HG02973 (cell line): ENCODE measurements around the gene PLEKHA1.

Experiments used
- ATAC-seq: cut with Tn5 transposase; IDR thresholded peaks from one replicate; pipeline ENCODE4 v1.9.1; 2021; ENCODE audit warnings: moderate library complexity; ENCODE audit not compliant: unreplicated experiment

PLEKHA1 gene

DNA sequence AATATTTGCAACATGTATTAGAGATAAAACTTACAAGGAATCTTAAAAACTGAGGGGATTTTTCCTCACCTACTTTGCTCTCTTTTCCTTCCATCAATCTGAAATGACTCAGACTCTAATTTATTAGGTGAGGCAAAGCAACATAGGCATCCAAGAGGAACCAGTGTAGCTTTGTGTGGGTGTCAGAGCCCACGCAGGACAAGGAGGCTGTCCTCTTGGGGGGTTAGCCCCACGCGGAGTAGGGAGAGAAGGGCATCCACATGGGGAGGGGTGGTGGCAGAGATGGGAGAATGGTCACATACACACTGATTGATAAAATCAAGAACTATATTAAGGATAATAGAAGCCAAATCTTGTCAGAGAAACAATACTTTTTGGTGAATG, 46.1 kb downstream of the PLEKHA1 start:
- no peak for ATAC-seq

DNA sequence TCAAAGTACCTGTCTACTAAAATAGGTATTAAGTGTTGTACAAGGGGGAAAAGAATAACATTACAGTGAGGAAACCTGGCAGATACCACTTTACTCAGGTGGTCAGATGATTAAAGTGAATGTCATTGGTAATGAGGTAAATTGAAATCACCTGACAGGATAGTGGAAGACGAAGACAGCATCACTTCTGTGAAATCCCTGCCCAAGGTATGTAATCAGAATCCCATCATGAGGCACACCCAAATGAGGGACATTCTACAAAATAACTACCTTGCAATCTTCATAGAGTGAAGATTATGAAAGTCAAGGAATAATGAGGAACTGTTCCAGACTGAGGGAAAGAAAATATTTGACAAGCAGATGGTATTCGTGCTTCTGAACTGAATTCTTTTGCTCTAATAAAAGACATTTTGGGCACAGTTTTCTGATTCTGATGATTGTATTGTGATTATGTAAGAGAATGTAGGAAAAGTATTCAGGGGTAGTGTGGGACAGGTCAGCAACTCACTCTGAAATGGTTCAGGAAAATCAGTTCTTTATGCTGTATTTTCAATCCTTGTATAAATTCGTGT, 46.6 kb downstream of the PLEKHA1 start:
- ATAC-seq, result no peak

DNA sequence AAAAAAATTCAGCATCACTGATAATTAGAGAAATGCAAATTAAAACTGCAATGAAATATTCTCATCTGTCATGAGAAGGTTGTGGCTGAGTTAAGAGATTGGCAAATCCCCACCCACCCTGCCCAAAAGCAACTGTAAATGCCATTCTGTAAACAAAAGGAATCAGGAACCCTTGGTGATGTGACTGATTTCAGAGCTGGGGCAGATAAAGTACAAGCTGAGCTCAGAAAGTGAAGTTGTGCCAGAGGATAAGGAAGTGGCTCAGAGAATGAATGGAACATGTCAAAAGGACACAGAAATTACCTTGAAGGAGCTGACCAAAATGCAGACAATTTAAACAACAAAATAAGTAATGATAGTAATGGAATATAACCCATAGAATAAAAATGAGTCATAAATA, 47.2 kb downstream of the PLEKHA1 start:
- ATAC-seq, result no peak

DNA sequence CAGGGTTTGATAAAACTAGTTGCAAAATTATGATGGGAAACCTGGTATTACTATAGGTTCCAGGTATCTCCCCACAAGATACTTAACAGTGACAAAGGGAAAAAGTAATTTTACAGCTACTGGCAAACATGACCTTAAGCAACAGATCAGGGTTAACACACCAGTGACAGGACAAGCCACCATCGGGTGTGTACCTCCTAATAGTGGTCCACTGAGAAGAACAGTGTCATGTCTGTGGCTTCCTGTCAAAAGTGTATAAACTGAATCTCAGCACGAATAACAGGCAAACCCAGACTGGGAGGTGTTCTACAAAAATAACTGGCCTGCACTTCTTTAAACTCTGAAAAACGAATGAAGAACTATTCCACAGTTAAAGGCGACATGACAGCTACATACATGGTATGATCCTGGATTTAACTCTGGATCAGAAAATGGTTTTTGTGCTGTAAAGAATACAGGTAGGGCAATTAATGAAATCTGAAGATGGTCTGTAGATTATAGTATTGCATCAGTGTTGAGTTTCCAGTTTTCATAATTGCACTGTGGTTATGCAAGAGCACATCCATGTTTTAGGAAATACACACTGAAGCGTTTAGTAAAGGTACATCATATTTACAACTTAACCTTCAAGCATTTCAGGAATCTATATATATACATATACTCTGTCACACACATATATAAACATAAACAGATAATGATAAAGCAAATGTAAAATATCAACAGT, 47.9 kb downstream of the PLEKHA1 start:
- no peak for ATAC-seq

DNA sequence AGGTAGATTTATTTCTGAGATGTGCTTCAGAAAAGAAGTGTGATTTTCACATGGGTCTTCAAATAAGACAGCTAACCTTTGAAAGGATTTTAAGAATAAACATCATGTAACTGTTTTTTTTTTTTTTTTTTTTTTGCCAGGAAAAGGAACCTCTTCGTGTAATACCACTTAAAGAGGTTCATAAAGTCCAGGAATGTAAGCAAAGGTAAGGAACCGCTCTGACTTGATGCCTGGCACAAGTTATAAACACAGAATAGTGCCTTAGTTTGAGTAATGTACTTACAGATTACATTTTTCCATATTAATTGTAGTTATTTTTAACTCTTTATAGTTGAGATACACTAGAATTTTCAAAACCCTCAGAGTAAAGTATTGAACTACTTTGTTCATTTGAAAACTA, 49.6 kb downstream of the PLEKHA1 start:
- ATAC-seq, result no peak

DNA sequence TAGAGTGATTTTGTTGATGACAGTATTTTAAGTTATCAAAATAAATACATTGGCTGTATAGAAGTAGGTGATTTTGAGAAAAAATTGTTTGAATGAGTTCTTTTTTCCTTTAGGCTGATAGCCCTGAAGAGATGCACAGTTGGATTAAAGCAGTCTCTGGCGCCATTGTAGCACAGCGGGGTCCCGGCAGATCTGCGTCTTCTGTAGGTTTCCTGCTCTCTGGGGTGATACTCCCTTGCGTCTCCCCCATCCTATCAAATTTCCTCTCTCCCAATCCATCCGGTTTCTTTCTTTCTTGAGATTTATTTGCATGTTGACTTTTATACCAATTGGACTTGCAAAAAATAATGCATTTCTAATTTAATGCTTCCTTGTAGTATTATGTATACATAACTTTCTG, 52.3 kb downstream of the PLEKHA1 start:
- no peak for ATAC-seq

DNA sequence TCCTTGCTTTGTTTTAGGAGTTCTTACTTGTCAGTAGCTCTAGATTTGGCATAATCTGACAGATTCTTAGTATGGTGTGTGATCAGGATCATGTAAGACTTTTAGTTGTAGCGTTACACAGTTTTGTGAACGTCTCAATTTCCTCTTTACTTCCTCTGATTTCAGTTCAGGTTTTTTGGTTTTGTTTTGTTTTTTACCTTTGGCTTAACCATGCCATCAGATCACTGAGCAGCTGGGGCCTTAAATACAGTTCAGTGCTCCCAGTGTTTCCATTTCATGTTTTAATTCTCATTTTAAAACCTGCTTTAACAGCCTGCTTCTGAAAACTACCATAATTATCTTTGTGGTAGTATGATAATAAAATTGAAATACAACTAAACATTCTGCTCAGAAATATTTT, 52.8 kb downstream of the PLEKHA1 start:
- no peak for ATAC-seq

DNA sequence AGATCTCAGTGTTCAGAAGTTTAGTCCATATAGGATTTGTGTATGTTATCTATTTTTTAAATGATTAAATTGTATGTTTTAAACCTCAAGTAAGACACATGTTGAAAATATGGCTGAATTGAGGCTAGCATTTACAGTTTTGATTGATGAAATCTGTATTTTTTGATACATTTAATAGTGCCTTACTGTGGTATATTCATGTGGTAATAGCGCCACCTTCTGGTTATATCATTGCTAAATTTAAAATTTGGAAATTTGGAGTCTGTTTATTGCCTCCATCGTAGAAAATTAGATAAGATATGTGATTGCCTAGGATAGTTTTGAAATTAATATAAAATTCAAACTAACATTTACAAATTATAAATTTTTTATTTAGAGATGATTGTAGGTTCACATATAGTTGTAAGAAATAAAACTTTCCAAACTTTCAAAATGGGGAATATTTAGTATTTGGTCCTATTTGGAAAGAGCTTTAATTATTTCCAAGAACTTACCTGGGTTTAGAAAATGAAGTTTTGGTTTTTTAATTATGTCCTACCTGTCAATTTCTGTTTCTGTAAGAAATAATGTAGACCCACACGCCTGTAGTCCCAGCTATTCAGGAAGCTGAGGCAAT, 60.8 kb downstream of the PLEKHA1 start:
- ATAC-seq, result no peak

DNA sequence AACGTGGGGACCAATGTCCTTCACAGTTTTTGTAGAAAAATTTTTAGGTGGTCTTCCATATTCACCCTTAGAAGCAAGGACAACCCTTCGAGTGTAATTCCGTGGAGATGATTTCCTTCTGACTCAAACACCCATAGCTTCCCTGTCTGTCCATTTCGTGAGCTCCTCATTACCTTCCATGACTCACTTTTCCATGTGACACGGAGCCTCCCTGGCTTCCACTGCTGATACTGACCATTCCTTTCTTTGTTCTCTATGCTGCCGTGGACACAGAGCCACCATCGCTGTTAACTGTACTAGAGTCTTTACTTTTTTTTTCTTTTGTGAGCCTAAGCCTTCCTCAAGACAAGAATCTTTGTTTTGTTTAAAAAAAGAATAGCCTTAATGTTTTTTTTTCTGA, 67.5 kb downstream of the PLEKHA1 start:
- no peak for ATAC-seq

DNA sequence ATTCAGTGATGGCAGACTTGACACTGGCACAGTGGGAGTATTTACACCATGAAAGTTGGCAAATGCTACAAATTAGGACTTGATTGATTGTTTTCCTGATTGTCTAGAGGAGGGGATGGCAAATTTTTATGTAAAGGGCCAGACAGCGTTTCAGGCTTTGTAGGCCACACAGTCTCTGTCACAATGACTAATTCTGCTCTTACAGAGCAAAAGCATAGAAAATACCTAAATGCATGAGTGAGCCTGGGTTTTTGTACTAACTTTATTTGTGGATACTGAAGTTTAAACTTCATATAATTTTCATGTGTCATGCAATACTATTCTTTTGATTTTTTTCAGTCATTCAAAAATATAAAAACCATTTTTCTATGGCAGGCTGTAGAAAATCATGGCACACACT, 71.0 kb downstream of the PLEKHA1 start:
- no peak for ATAC-seq

DNA sequence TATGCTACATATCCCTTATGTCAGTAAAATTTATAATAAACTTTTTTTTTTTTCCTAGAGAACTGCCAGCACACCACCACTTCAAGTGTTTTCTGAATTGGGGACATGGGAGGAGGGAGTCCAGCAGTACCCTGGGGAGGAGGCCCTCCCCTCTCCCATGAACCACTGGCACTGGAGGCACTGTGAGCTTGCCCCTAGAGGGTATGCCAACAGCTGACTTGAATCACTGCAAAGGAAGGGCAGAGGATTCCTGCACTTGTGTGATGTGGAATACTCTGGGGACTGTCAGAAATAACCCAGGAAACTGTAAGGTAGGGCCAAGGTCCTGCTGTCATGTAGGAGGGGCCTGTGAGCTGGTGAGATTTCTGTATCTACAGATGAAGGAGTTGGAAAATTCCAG, 71.4 kb downstream of the PLEKHA1 start:
- ATAC-seq, result no peak

DNA sequence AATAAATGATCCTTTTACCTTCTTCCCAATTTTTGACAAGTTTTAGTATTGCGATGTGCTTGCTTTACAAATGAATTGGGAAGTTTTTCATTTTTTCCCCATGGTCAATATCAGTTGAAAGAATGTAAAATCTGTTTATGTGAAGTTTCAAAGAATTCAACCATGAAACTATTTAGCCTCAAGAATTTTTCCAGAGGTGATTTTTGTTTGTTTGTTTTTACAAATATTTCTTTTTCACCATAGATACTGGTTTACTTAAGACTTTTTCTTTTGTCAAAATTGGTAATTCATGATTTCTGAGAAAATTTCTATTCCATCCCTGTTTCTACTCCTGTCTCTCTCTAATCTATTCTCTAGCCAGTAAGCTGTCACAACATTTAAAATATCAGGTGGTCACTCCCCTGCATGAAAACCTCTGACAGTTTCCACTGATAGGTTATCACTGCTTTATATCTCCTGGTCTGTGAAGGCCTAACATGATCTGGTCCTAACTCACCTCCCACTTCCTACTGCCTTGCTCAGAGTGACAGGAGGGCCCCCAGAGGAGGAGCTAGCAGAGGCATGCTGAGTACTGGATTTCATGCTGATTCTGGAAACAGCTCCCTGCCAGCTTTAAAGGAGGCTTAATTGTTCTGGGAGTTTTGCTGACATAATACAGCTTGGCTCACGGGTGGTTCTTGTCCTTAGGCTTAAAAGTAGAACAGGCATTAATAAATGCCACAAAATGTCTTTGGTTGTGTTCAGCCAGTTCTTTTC, 72.3 kb downstream of the PLEKHA1 start:
- no peak for ATAC-seq

DNA sequence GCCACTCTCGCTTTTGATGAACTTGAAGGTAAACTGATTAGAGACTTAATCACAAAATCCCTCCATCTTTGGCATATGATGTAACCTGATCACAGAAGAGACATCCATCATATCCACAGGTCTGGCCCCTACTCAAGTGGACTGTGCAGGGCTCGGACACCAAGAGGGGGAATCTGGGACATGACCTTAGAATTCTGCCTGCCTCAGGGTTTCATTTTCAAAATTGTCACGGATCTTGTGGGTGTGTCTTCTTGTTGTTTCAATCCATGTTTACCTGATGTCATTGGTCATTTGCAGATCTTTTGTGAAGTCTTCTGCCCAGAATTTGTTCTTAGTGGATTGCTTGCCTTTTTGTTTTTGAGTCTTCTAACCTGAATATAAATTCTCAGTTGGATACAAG, 74.1 kb downstream of the PLEKHA1 start:
- ATAC-seq, result no peak

DNA sequence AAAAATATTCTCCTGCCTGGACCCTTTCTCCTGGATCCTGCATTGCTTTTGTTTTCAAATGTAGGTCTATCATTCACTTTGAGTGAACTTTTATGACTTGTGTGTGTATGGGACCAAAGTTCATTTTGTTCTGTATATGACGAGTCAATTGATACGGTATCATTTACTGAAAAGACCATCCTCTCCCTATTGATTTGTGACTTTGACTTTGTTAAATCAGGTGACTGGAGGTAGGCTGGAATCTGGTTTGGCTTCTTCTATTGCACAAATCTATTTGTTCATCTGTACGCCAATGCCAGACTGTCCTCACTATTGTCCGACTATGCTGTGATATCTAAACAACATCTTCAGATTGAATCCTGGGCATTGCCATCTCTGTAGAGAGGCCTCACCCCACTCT, 74.6 kb downstream of the PLEKHA1 start:
- no peak for ATAC-seq

DNA sequence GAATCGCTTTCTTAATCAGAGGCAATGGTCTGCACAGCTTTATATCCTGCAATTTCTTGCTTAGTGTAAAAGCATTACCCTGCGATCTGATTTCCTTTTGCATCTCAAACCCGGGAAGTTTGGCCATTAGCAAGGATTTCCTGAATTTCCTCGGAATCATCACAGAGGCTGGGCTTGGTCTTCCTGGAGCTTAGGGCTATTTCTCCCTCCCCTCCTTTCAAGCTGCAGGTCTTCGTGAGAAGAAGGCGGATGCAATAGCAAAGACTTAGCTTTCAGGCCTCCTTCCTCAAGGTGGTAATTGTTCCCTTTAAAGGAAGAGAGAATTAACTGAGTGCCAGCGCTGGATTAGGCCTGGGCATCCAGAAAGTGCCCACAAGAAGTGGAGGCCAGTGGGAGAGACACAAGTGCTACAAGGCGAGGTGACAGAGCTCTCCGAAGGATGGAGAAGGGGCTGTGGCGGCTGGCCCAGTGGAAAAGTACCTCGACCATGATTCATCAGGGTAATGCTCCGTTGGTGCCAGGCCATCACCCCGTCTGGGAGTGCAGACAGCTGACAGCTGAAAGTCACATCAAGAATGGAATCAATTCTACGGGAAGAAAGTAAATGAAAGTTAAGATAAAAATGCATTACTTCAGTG, 76.0 kb downstream of the PLEKHA1 start:
- no peak for ATAC-seq

DNA sequence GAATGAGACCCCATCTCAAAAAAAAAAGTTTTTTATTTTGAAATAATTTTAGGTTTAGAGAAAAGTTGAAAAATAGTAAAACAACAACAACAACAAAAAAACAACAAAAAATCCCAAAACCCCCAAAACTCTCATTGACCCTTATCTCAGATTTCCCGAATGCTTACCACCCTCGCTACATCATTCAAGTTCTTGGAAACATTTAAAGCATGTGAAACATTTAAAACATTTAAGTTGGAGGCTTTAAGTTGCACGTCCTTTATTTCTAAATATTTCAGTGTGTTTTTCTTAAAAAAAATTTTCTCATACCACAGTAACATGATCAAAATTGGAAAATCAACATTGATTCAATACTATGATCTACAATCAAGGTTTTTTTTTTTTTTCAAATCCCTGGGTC, 79.6 kb downstream of the PLEKHA1 start:
- ATAC-seq, result no peak

DNA sequence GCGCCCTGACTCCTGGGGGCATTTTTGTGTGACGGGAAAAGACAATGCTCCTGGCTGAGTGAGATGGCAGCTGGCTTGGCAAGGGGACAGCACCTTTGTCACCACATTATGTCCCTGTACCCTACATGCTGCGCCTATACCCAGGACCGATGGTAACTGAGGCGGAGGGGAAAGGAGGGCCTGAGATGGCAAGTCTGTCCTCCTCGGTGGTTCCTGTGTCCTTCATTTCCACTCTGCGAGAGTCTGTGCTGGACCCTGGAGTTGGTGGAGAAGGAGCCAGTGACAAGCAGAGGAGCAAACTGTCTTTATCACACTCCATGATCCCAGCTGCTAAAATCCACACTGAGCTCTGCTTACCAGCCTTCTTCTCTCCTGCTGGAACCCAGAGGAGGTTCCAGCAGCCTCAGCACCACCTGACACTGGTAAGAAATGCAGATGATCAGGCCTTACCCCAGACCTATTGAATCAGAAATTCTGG, 80.1 kb downstream of the PLEKHA1 start, which contains the start of gene ARMS2:
TSS of gene ARMS2 (plus strand) at position 51 of the 478 bp plus-strand sequence. CDS start at position 126, 75 bp downstream.
- no peak for ATAC-seq

DNA sequence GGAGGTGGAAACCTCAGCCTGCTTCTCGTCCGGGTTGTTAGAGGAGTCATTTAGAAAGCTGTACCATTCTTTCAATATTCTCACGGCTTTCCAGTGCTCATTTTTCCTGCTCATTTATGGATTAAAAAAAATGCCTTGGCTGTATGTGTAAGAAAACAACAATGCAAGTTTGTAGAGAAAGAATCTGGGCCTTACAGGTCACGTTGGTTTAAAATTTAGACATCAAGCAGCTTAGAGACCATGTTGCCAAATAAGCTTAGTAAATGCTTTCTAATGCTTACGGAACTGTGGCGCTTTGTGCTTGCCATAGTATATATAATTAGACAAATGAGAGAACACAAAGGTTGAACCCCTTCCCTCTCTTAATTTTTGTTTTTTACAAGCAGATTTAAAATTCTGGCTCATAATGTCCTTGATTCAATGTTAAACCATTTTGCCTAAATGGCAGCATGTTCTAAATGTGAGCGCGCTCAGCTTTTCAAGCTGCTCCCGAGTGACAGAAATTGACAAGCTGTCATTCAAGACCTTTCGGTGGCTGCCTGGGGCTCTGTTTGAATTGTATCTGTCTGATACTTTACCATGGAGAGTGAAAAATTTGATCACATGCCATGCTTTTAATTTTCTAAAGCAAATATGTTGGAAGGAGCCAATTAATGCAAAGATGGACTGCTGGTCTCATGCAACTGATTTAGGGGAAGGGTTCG, 81.0 kb downstream of the PLEKHA1 start:
- ATAC-seq, result no peak

DNA sequence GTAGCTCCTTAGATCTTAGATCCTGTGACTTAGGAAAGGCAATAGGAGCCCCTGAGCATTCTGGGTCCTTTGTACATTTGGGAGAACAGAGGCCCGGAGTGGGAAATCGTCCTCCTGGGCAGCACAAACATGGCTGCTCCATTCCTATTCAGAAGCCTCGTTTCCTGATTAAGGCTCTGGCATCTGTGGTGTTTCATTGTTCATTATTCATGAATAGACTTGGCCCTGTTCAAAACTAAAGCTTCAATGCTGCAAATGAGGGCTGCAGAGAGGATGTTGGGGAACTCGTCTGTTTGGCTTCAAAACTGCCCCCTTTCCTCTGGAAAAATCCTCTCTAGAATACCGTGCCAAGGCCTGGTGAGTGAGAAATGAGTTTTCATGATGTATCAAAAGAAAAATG, 83.4 kb downstream of the PLEKHA1 start:
- no peak for ATAC-seq

DNA sequence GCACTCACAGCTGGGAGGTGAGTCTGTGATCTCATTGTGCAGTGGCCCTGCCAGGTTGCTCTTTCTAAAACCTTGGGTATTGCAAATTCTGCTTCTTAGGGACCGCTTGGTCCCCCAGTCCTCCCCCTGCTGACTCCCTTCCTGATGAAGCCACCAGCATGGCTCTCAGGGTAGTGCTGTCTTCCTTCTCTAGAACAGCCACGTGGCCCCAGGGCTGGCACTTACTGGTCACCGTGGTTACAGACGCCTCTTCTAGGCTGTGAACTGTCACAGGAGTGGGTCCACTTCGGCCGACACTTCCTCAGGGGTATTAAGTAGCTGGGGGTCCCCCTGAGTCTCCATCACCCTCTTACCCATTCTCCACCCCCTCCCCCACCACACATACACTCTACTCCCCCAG, 84.2 kb downstream of the PLEKHA1 start:
- ATAC-seq, result no peak
